ENCODE data around the gene ERF.

DNA sequence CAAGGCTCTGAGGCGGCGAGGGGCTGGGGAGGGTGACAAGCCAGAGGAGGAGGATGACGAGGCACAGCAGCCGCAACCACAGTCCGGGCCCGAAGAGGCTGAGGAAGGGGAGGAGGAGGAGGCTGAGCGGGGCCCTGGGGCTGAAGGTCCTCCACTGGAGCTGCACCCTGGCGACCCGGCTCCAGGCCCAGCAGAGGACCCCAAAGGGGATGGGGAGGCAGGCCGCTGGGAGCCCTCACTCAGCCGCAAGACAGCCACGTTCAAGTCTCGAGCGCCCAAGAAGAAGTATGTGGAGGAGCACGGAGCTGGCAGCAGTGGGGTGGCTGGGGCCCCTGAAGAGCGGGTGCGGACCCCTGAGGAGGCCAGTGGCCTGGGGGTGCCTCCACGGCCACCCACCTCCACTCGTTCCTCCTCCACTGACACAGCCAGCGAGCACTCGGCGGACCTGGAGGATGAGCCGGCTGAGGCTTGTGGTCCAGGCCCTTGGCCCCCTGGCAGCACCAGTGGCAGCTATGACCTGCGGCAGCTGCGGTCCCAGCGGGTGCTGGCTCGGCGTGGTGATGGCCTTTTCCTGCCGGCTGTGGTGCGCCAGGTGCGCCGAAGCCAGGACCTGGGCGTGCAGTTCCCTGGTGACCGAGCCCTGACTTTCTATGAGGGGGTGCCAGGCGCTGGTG lies 17.1 kb upstream of the ERF start:
- TF ChIP-seq CTCF (IDR thresholded peaks at IDR 0.05; ENCODE audit: poor library complexity) (no peak), EZH2 (IDR thresholded peaks at IDR 0.05; ENCODE audit: borderline replicate concordance) (no peak), EZH2phosphoT487 (IDR thresholded peaks at IDR 0.05; ENCODE audit: low read depth, severe bottlenecking, unreplicated experiment) (no peak)
